GM12892 (cell line): ENCODE data around the gene PGAM2.

ENCODE experiments used
- POLR2A ChIP-seq: IDR thresholded peaks from 2 replicates; pipeline ENCODE4 v1.6.1; 2011; ENCODE audit warnings: low read depth, low read length, control low read depth
- POLR2AphosphoS5 ChIP-seq: IDR thresholded peaks from 2 replicates; pipeline ENCODE4 v1.6.1; 2011; ENCODE audit warnings: low read depth, low read length, control low read depth
- TAF1 ChIP-seq: IDR thresholded peaks from 2 replicates; pipeline ENCODE4 v1.6.1; 2011; ENCODE audit warnings: low read depth, mild to moderate bottlenecking, control low read depth, low read length, borderline replicate concordance

DNA sequence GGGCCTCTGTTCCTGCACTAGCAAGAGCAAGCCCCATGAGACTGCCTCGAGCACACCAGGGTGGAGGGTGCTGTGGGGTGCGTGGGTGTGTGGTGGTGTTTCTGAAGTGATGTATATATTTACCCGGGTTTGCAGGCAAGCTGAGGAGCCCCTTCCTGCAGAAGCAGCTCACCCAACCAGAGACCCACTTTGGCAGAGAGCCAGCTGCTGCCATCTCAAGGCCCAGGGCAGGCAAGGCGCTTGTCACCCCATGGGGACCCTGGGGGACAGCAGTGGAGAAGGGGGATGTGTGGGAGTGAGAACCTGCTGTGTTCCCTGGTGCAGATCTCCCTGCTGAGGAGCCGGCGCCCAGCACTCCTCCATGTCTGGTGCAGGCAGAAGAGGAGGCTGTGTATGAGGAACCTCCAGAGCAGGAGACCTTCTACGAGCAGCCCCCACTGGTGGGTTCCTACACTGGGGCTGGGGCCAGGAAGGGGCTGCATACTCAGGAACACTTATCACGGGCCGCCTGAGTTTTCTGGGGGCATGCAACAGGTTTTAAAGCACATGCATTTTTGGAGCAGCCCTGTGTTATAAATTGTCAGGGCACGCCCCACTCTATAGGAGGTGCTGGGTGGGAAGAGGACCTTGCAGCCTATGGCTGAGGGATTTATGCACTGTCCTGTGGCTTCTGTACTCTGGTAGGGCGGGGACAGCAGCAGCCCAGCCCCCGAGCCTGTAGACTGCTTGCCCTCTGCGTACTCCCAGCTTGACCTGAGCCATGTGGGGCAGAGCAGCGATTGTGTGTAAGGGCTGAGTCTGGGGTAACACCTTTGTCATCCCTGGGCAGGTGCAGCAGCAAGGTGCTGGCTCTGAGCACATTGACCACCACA lies 5.9 kb downstream of the PGAM2 start:
- TF ChIP-seq POLR2A (no peak), POLR2AphosphoS5 (no peak), TAF1 (no peak)
